Adrenal gland (tissue), 5 donors: Measurements from ENCODE around the gene AHCYL1.

Experiments
- CTCF ChIP-seq, 6 experiments: fragments of 450-650 bp in 4 of 6; fragments of 200-600 bp in 2 of 6; sonication (generic) in 1 of 6; IDR thresholded peaks; 1 replicate in 5 of 6; 2 replicates in 1 of 6; pipeline versions ENCODE4 v1.5.1 to v1.8.0; 2016 to 2021; ENCODE audit warnings: antibody characterized with exemption in 6 of 6, mild to moderate bottlenecking in 2 of 6, moderate library complexity in 1 of 6
- POLR2A ChIP-seq, 2 donors: fragments of 450-650 bp; IDR thresholded peaks; one replicate each; pipeline ENCODE4 v1.6.1; 2017; ENCODE audit warnings: antibody characterized with exemption in 2 of 2, mild to moderate bottlenecking in 2 of 2, moderate library complexity in 1 of 2
- donor health status: DM: no; HTN: no; CAD: no.

GRCh38 chr1:109969907-109970306, 14.7 kb upstream of the AHCYL1 start:
- TF ChIP-seq POLR2A (IDR thresholded peaks at IDR 0.05) (no peak), CTCF (IDR thresholded peaks at IDR 0.05) (no peak)
